ENCODE data around the gene PGLYRP3.

PGLYRP3 gene

DNA sequence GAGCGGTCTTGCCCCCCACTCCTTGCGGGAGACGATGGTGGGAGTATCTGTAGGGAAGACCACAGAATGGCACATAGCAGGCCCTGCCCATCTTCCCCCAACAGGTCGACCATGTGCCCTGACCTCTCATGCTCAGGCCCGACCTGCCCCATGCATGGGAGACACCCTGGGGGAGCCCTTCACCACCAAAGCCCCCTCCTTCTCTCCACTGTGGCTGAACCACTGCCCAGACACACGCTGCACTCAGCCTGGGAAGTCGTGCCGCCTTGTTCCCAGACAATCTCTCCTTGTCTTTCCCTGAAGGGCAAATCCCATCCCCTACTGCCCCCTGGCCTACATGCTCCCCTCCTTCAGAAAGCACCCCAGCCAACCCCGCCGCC lies 5.5 kb downstream of the PGLYRP3 start:
- H3K9ac ChIP-seq (ENCODE audit: low read depth, low read length): no peak overlapping the region
- H3K27ac ChIP-seq (ENCODE audit: low read depth, low read length): no peak overlapping the region
- H3K4me3 ChIP-seq (ENCODE audit: low read length): no peak overlapping the region
- H3K9me3 ChIP-seq (ENCODE audit: insufficient read depth, low read depth, low read length): no peaks in the 10 kb centered on the region
- H3K27me3 ChIP-seq (ENCODE audit: insufficient read depth, low read length): no peaks in the 10 kb centered on the region
- 87% methylated on average over 9 of the region's 10 CpGs for WGBS
- H3K4me1 ChIP-seq (ENCODE audit: insufficient read depth, low read length): 0 out of 2 replicates have a peak, but pooled peaks cover 9% of the 10 kb centered on the region
- H3K36me3 ChIP-seq (ENCODE audit: insufficient read depth, low read length): no peaks in the 10 kb centered on the region

DNA sequence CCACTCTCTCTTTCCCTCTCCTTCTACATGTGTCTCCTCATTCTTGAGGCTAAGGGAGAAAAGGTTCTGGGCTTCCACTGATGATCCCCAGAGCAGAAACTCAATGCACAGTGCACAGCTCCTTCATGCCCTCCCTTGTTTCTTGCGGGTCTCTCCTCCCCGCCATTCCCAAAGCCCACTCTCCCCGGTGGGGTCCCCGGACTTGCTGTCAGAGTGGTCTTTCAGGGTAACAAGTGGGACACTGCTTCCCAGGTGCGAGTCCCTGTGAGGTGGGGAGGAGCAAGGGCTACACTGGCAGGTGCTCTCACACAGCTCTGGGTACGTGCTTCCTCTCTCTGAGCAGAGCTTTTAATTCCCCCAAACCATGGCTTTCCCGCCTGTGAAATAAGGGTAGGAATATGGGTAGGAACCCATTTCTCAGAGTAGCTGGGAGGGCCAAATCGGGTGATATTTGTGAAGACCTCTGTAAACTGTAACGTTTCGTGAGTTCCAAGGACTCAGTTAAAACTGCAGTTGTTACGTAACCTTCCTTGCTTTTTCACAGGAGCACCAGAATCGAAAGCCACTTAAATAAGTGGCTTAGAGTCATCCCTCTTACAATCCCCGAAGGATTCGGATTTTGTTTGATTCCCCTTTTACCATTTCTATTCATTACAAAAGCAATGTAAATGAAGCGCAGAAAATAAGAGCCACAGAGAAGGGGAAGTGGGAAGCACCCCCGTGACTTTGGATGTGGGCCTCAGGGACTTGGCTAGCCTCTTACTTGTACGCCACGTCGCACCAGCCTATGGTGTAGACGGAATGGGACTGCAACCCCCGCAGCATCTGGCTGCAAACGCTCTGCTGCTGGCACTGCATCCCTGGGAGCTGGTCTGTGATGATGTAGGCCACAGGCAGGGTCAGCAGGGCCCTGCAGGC lies 6.2 kb downstream of the PGLYRP3 start:
- H3K27me3 ChIP-seq (ENCODE audit: insufficient read depth, low read length): no peaks in the 10 kb centered on the region
- no peaks in the 10 kb centered on the region for H3K9me3 ChIP-seq (ENCODE audit: insufficient read depth, low read depth, low read length)
- 0 out of 2 replicates have a peak, but pooled peaks cover 9% of the 10 kb centered on the region for H3K4me1 ChIP-seq (ENCODE audit: insufficient read depth, low read length)
- WGBS: 88% methylated on average over 21 of the region's 22 CpGs
- H3K27ac ChIP-seq (ENCODE audit: low read depth, low read length): no peak overlapping the region
- H3K9ac ChIP-seq (ENCODE audit: low read depth, low read length): no peak overlapping the region
- H3K4me3 ChIP-seq (ENCODE audit: low read length): no peak overlapping the region
- H3K36me3 ChIP-seq (ENCODE audit: insufficient read depth, low read length): no peaks in the 10 kb centered on the region

DNA sequence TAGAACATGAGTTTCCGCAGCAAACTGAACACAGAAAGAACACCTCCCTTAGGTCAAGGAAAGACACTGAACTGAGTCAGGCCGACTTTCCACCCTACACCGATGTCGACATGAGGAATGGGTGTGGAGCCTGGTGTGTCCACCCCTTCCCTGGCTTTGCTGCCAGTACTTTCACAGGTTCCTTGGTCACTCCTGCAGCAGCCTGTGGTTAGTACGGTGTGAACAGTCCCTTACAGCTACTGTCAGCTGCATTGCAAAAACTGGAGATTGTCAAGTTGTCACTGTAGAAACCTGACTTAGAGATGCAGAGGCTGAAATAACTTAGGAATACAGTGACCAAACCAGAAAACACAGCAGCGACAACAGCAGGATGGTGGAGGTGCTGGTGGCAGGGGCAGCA lies 7.1 kb downstream of the PGLYRP3 start:
- H3K4me1 ChIP-seq (ENCODE audit: insufficient read depth, low read length): 0 out of 2 replicates have a peak, but pooled peaks cover 9% of the 10 kb centered on the region

DNA sequence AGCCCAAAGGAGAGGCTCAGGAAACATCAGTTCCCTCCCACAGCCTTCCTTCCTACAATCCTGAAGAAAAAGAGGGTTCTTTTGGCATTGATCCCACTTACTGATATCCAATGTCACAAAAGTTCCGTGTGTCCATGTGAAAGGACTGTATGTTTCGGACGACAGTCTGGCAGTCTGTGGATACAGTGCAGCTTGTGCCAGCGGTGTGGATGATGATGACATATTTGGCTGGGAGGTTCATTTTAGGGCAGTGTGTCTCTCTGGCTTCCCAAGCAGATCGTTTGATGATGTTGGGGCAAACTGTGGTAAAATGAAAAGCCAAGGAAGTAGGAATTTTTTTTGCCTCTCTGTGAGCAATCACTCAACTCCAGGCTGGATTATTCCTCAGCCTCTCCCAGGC lies 10.4 kb downstream of the PGLYRP3 start:
- Histone ChIP-seq H3K9me3 (ENCODE audit: insufficient read depth, low read depth, low read length) (no peaks in the 10 kb centered on the region), H3K4me1 (ENCODE audit: insufficient read depth, low read length) (0 out of 2 replicates have a peak, but pooled peaks cover 9% of the 10 kb centered on the region), H3K27ac (ENCODE audit: low read depth, low read length) (no peak overlapping the region), H3K4me3 (ENCODE audit: low read length) (no peak overlapping the region), H3K9ac (ENCODE audit: low read depth, low read length) (no peak overlapping the region), H3K36me3 (ENCODE audit: insufficient read depth, low read length) (no peaks in the 10 kb centered on the region), H3K27me3 (ENCODE audit: insufficient read depth, low read length) (no peaks in the 10 kb centered on the region)
- 88% methylated on average over 5 of the region's 5 CpGs for WGBS

More for the DNA sequence above, 7.1 kb downstream of the PGLYRP3 start:
- H3K36me3 ChIP-seq (ENCODE audit: insufficient read depth, low read length): no peaks in the 10 kb centered on the region
- WGBS: 93% methylated on average over 6 of the region's 6 CpGs
- no peaks in the 10 kb centered on the region for H3K27me3 ChIP-seq (ENCODE audit: insufficient read depth, low read length)
- no peak overlapping the region for H3K9ac ChIP-seq (ENCODE audit: low read depth, low read length)
- no peak overlapping the region for H3K27ac ChIP-seq (ENCODE audit: low read depth, low read length)
- H3K9me3 ChIP-seq (ENCODE audit: insufficient read depth, low read depth, low read length): no peaks in the 10 kb centered on the region
- H3K4me3 ChIP-seq (ENCODE audit: low read length): no peak overlapping the region

DNA sequence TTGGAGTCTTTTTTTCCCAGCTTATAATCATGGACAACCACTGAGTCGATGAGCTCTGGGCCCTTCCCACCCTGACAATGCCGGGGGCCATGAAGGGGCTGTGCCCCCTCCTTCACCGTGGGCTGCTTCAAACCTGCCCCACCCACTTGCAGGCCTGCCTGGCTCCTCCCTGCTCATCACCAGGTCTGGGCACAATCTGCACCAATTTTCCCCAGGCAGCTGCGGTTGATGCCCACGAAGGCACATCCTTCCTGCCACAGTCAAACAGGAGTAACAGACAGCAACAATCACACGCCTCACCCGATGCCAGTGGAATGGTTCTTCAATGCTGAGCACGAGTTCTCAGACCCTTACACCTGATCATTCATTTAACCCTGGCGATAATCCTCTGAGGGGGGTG lies 18.9 kb downstream of the PGLYRP3 start:
- no peak overlapping the region for H3K9ac ChIP-seq (ENCODE audit: low read depth, low read length)
- H3K27me3 ChIP-seq (ENCODE audit: insufficient read depth, low read length): no peaks in the 10 kb centered on the region
- H3K4me3 ChIP-seq (ENCODE audit: low read length): no peak overlapping the region
- H3K36me3 ChIP-seq (ENCODE audit: insufficient read depth, low read length): no peaks in the 10 kb centered on the region
- whole genome bisulfite sequencing: 89% methylated on average over 8 of the region's 9 CpGs
- no peak overlapping the region for H3K27ac ChIP-seq (ENCODE audit: low read depth, low read length)
- H3K9me3 ChIP-seq (ENCODE audit: insufficient read depth, low read depth, low read length): no peaks in the 10 kb centered on the region
- H3K4me1 ChIP-seq (ENCODE audit: insufficient read depth, low read length): no peaks in the 10 kb centered on the region

DNA sequence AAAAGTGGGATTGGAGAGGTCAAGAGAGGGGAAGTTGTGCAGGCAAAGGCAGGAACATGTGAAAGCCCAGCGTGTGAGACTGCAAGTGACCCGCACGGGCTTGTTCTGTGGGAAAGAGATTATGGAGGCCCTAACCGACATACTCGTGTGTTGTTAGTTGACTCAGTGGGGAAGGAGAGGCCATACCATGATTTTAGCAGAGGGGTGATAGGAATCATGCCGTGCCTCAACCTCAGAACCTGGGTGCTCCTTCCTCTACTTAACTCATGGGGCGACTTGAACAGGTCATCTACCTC lies 19.3 kb downstream of the PGLYRP3 start:
- no peaks in the 10 kb centered on the region for H3K4me1 ChIP-seq (ENCODE audit: insufficient read depth, low read length)
- 91% methylated on average over 7 of the region's 7 CpGs for WGBS
- no peaks in the 10 kb centered on the region for H3K27me3 ChIP-seq (ENCODE audit: insufficient read depth, low read length)
- no peak overlapping the region for H3K4me3 ChIP-seq (ENCODE audit: low read length)
- no peak overlapping the region for H3K27ac ChIP-seq (ENCODE audit: low read depth, low read length)
- no peak overlapping the region for H3K9ac ChIP-seq (ENCODE audit: low read depth, low read length)
- H3K36me3 ChIP-seq (ENCODE audit: insufficient read depth, low read length): no peaks in the 10 kb centered on the region
- no peaks in the 10 kb centered on the region for H3K9me3 ChIP-seq (ENCODE audit: insufficient read depth, low read depth, low read length)

DNA sequence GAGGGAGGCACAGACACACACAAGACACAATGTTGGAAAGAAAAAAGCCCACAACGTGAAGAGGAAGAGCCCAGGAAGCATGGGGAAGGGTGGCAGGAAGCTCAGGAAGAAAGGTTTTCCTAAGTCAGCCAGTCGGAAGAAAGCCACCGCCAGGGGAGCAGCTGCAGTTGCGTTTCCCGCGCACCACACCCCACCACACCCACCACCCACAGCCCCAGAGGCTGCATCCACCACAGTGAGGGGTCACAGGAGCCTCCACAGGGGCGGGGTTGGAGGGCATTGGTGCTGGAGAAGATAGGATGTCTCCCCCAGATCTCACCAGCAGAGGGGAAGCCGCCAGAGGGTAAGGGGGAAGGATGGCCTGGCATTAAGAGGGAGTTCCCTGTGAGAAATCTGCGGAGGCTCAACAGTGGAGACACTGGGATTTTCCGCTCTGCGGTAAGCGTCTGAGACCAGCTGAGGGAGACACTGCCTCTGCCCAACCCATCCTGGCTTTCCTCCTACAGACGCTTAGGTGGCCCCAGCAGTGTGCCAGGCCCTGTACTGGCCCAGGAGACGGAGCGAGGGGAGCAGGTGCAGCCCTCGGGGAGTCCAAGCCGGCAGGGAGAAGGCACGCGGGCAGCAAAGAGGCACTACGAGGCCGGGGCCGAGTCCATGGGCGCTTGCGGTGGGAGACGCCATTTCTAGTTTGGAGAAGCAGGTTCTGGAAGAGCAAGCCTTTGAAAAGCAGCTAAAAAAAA lies 19.8 kb downstream of the PGLYRP3 start:
- Histone ChIP-seq H3K9me3 (ENCODE audit: insufficient read depth, low read depth, low read length) (no peaks in the 10 kb centered on the region), H3K27ac (ENCODE audit: low read depth, low read length) (no peak overlapping the region), H3K36me3 (ENCODE audit: insufficient read depth, low read length) (no peaks in the 10 kb centered on the region), H3K27me3 (ENCODE audit: insufficient read depth, low read length) (no peaks in the 10 kb centered on the region), H3K4me3 (ENCODE audit: low read length) (no peak overlapping the region), H3K4me1 (ENCODE audit: insufficient read depth, low read length) (no peaks in the 10 kb centered on the region), H3K9ac (ENCODE audit: low read depth, low read length) (no peak overlapping the region)
- 85% methylated on average over 25 of the region's 25 CpGs for WGBS

DNA sequence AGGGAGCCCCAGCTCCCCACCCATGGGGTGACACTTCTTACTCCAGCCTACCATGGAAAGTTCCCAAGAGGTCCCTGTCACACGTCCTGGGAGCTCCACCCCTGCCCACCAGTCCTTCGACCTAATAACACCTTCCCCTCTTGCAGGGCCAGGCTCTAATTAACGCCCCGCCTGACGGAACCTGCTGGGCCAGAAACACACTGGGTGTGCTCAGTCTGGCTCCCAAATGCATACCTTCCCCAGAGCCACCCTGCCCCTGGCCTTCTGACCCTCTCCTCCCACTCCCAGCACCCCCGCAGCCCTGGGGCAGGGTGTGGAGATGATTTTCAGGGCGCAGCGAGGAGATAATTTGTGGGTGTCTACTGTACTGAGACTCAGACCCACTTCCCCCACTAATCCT lies 20.6 kb downstream of the PGLYRP3 start:
- H3K27me3 ChIP-seq (ENCODE audit: insufficient read depth, low read length): no peaks in the 10 kb centered on the region
- no peak overlapping the region for H3K9ac ChIP-seq (ENCODE audit: low read depth, low read length)
- no peak overlapping the region for H3K27ac ChIP-seq (ENCODE audit: low read depth, low read length)
- no peaks in the 10 kb centered on the region for H3K36me3 ChIP-seq (ENCODE audit: insufficient read depth, low read length)
- H3K4me1 ChIP-seq (ENCODE audit: insufficient read depth, low read length): no peaks in the 10 kb centered on the region
- no peaks in the 10 kb centered on the region for H3K9me3 ChIP-seq (ENCODE audit: insufficient read depth, low read depth, low read length)
- H3K4me3 ChIP-seq (ENCODE audit: low read length): no peak overlapping the region
- WGBS: 70% methylated on average over 5 of the region's 8 CpGs

DNA sequence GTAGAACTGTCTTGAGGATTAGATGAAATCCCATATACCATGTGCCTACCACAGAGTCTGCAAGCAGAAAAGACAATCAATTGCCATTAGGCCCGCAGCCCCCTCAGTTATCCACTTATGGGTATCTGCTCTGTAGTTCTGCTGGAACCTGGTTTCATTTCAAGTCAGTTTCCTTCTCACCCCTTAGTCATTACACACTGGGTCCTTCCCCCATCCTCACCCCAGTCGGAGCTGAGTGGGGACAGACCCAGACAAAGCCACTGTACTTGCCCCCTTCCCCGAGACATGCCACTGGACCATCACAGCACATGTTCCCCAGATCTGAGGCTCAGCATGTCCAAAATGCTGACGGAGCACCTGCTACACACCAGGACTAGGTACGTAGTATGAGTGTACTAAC lies 21.2 kb downstream of the PGLYRP3 start:
- H3K4me1 ChIP-seq (ENCODE audit: insufficient read depth, low read length): no peaks in the 10 kb centered on the region

DNA sequence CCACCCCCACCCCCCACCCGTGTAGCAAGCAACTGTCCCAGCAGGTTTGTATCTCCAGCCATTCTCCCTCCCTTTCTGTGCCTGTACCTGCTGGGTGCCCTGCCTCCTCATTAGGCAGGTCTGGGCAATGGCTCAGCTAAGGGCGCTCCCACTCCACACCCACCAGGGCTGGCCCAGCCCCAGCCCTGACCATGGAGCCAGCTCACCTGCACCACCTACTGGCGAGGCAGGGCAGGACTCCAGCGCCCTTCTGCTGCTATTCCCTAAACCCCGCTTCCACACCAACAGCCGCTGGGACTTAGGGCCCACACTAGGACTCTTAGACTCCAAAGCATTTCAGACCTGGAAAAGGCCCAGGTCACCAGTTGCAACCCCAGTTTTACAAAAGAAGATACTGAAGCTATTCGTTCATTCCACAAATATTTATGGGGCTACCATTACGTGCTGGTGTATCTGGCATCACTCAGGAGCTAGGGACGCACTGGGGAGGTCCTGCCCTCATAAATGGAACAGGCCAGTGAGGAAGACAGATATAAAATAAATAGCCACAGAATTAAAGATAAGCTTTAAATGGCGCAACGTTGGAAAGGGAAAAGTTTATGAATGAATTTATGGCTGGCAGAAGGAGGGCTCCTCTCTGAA lies 24.0 kb downstream of the PGLYRP3 start:
- Histone ChIP-seq H3K27ac (ENCODE audit: low read depth, low read length) (no peak overlapping the region), H3K9me3 (ENCODE audit: insufficient read depth, low read depth, low read length) (no peaks in the 10 kb centered on the region), H3K9ac (ENCODE audit: low read depth, low read length) (no peak overlapping the region), H3K4me3 (ENCODE audit: low read length) (no peak overlapping the region), H3K27me3 (ENCODE audit: insufficient read depth, low read length) (no peaks in the 10 kb centered on the region), H3K36me3 (ENCODE audit: insufficient read depth, low read length) (no peaks in the 10 kb centered on the region), H3K4me1 (ENCODE audit: insufficient read depth, low read length) (no peaks in the 10 kb centered on the region)
- 78% methylated on average over 10 of the region's 11 CpGs for WGBS

More for the DNA sequence above, 21.2 kb downstream of the PGLYRP3 start:
- no peaks in the 10 kb centered on the region for H3K36me3 ChIP-seq (ENCODE audit: insufficient read depth, low read length)
- H3K27ac ChIP-seq (ENCODE audit: low read depth, low read length): no peak overlapping the region
- no peak overlapping the region for H3K9ac ChIP-seq (ENCODE audit: low read depth, low read length)
- H3K27me3 ChIP-seq (ENCODE audit: insufficient read depth, low read length): no peaks in the 10 kb centered on the region
- WGBS: 90% methylated on average over 5 of the region's 5 CpGs
- H3K9me3 ChIP-seq (ENCODE audit: insufficient read depth, low read depth, low read length): no peaks in the 10 kb centered on the region
- H3K4me3 ChIP-seq (ENCODE audit: low read length): no peak overlapping the region

DNA sequence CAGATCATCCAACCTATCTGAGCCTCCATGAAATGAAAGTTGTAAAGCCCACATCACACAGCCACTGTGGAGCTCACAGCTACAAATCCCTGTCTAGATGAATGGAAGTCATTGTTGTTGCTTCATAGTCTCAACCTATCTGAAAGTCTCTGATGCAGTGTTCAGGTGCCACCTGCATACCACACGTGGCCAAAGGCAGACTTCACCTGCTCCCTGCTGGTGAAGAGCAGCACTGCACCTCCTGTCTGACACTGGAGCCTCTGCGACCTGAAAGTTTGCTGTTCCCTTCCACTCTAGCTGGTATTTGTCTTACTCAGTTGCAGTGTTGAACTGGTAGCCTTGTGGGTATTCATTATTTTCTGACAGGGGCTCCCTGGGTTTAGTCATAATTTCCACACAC lies 34.9 kb downstream of the PGLYRP3 start:
- H3K4me3 ChIP-seq (ENCODE audit: low read length): no peak overlapping the region
- H3K27ac ChIP-seq (ENCODE audit: low read depth, low read length): no peak overlapping the region
- no peak overlapping the region for H3K9ac ChIP-seq (ENCODE audit: low read depth, low read length)
- H3K9me3 ChIP-seq (ENCODE audit: insufficient read depth, low read depth, low read length): no peaks in the 10 kb centered on the region
- H3K27me3 ChIP-seq (ENCODE audit: insufficient read depth, low read length): peaks cover 13% of the 10 kb centered on the region; the same call in 1 of the 2 replicates
- H3K36me3 ChIP-seq (ENCODE audit: insufficient read depth, low read length): no peaks in the 10 kb centered on the region
- H3K4me1 ChIP-seq (ENCODE audit: insufficient read depth, low read length): 0 out of 2 replicates have a peak, but pooled peaks cover 3% of the 10 kb centered on the region
- WGBS: 9% methylated on average over 2 of the region's 2 CpGs
